Regular cardiac myocyte (primary cell): ENCODE data around the gene TARS3. TPM values are rescaled to one million over a fixed set of nuclear protein-coding genes. Genes with fewer than 3 reads are reported as not detected.

Experiments
- total RNA-seq: library from RNA; depleted of rRNA; stranded (reverse); fragments of >200 nt; gene quantifications from 2 replicates; pipeline ENCODE4 v1.2.3, GENCODE V29; 2014

TARS3 gene
- 11.1 and 19.2 TPM in 2 replicates for total RNA-seq

GRCh38 chr15:101723874-101724674, at the start of gene TARS3:
TSS of gene TARS3 (minus strand) at chr15:101724473. CDS start at chr15:101724387, 86 bp downstream.

GRCh38 chr15:101652098-101652785, 72.0 kb downstream of the TARS3 start, which contains the start of gene TM2D3:
TSS of gene TM2D3 (minus strand) at chr15:101652381. CDS start at chr15:101652361, 20 bp downstream.

Other genes starting within 250 kb of the TARS3 start
- 4.2 and 9.9 TPM in 2 replicates for gene PCSK6, start 234.8 kb downstream of the TARS3 start, total RNA-seq
- 33.7 and 37.2 TPM in 2 replicates for gene TM2D3, start 72.1 kb downstream of the TARS3 start, total RNA-seq
- gene OR4F6, start 79.0 kb upstream of the TARS3 start, total RNA-seq: not detected in 2 replicates
- under 0.01 TPM in 1 of 2 replicates, not detected in the other for gene OR4F15, start 87.7 kb upstream of the TARS3 start, total RNA-seq